Measurements from ENCODE around the gene LTBP3. TPM values are rescaled to one million over a fixed set of nuclear protein-coding genes. Genes with fewer than 3 reads are reported as not detected.

The LTBP3 gene
- total and polyA plus RNA-seq, 2 of the 4 experiments (the other 2 are of a cell fraction) = 6.6 to 145 TPM

GRCh38 chr11:65551572-65552387, 6.4 kb downstream of the LTBP3 start:
- peak; percentile 22 for DNase-seq
- Histone ChIP-seq H2BK5ac (ENCODE audit: low read depth, low read length, poor library complexity, severe bottlenecking) (no peak overlapping the region), H4K91ac (ENCODE audit: insufficient read depth, low read depth, low read length) (no peak overlapping the region), H4K8ac (ENCODE audit: low read depth in 2 of 2, low read length in 2 of 2) (no peak overlapping the region), H2AK5ac (ENCODE audit: low read depth, low read length) (no peak overlapping the region), H4K20me1 (ENCODE audit: insufficient read depth, low read length) (peaks cover 19% of the 10 kb centered on the region), H3K27me3 (ENCODE audit: control insufficient read depth, insufficient read depth, low read length) (no peaks in the 10 kb centered on the region), H3K9me3 (ENCODE audit: control insufficient read depth, insufficient read depth, low read length) (no peaks in the 10 kb centered on the region), H3K56ac (ENCODE audit: extremely low read depth, insufficient read depth, low read length) (no peak overlapping the region), H2AK9ac (replicated peaks; ENCODE audit: low read depth, low read length, poor library complexity) (no peak overlapping the region), H3K79me1 (ENCODE audit: low read depth in 1 of 2, low read length in 2 of 2) (peaks cover 16 to 35% of the 10 kb centered on the region in 2 experiments), H3K23ac (ENCODE audit: low read depth, low read length) (no peak overlapping the region), H3K36me3 (ENCODE audit: control insufficient read depth, insufficient read depth, low read length) (peaks cover 36% of the 10 kb centered on the region), H4K5ac (ENCODE audit: low read depth, low read length) (no peak overlapping the region), H2BK20ac (ENCODE audit: low read depth, low read length) (no peak overlapping the region), H3K18ac (ENCODE audit: low read depth, low read length) (no peak overlapping the region), H3K4me2 (ENCODE audit: low read depth, low read length) (no peak overlapping the region), H3K9me1 (ENCODE audit: insufficient read depth, low read length) (peaks cover 11% of the 10 kb centered on the region), H2AFZ (replicated peaks; ENCODE audit: low read length, poor library complexity) (no peak overlapping the region), H3K9ac (ENCODE audit: low read depth, low read length) (no peak overlapping the region), H3K4me3 (ENCODE audit: insufficient read depth, low read depth, low read length) (no peak overlapping the region), H3K14ac (replicated peaks; ENCODE audit: low read depth, low read length) (no peak overlapping the region), H3K4ac (ENCODE audit: low read depth, low read length) (no peak overlapping the region), H3K27ac (ENCODE audit: insufficient read depth, low read length) (no peak overlapping the region), H2BK15ac (ENCODE audit: low read depth, low read length) (no peak overlapping the region), H2BK120ac (ENCODE audit: low read depth, low read length) (no peak overlapping the region), H3K4me1 (ENCODE audit: control insufficient read depth, insufficient read depth, low read length) (peaks cover 16% of the 10 kb centered on the region)
- intact Hi-C loops (cut with micrococcal nuclease) (no loop called here), in situ Hi-C loops (cut with MboI; ENCODE audit: low sequenced_read_pairs) (no loop called here), dilution Hi-C loops (cut with HindIII; ENCODE audit: low sequenced_read_pairs, unreplicated experiment) (no loop called here)
- ChIA-PET CTCF (no interaction called here), POLR2A (ENCODE audit: unreplicated experiment) (no interaction called here)
- no peak for ATAC-seq (ENCODE audit: low read depth)
- WGBS, 2 experiments (ENCODE audit: extremely low coverage in 2 of 2, insufficient read length in 1 of 2) = 84% methylated on average over 11 of the region's 17 CpGs; no CpG with 5 or more reads in 1 of the 2 experiments
- TF ChIP-seq MAFK (IDR thresholded peaks at IDR 0.05; ENCODE audit: low read depth, low read length) (no peak), CTCF (conservative IDR thresholded peaks at IDR 0.05; ENCODE audit: low read depth, low read length) (peak; percentile 34; the same call in 1 of the 2 replicates)
- BruUV-seq (replicated peaks) = no TSS peak

Measured in IMR-90 (cell line).